ENCODE results near the gene FAM219B.
"Not testable (repeated sequence)": the region's sequence is repeated elsewhere in the genome, so short reads cannot be mapped to it uniquely, and the experiment has no call there.

The FAM219B gene, protein sequence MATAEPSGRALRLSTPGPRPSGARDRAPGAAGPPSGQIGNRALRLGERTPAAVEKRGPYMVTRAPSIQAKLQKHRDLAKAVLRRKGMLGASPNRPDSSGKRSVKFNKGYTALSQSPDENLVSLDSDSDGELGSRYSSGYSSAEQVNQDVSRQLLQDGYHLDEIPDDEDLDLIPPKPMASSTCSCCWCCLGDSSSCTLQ

GRCh38 chr15:74906450-74907162 is at the start of gene FAM219B:
Gene FAM219B, minus strand, starts transcription at chr15:74906851. Its CDS starts 51 bp downstream, at chr15:74906800.
- DNase-seq: peak; percentile 80

GRCh38 chr15:74955796-74956647 is 49.4 kb upstream of the FAM219B start:
- DNase-seq: no peak

DNA sequence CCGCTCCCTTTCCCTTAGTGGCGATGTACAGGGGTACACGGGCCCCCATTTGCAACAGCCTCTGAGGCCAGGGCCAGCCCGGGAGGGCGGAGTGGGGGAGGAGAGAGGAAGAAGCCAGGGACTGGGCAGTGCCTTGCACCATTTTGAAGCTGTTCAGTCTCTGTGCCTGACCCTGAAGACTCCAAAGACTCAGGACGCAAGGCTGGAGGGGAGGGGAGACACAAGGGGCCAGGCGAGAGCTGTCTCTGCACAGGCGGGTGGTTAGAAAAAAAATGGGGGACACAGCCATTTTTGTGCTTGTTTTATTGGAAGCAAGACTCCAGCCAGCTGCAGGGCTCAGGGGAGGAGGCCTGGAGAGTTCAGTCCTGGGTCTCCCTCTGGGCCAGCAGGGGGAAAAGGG is 48.4 kb upstream of the FAM219B start:
- DNase-seq: no peak

GRCh38 chr15:74954515-74954914 is 47.9 kb upstream of the FAM219B start:
- DNase-seq: no peak

- DNase-seq: no peak
These were observed 44.4 kb upstream of the FAM219B start for GRCh38 chr15:74951006-74951405.

DNA sequence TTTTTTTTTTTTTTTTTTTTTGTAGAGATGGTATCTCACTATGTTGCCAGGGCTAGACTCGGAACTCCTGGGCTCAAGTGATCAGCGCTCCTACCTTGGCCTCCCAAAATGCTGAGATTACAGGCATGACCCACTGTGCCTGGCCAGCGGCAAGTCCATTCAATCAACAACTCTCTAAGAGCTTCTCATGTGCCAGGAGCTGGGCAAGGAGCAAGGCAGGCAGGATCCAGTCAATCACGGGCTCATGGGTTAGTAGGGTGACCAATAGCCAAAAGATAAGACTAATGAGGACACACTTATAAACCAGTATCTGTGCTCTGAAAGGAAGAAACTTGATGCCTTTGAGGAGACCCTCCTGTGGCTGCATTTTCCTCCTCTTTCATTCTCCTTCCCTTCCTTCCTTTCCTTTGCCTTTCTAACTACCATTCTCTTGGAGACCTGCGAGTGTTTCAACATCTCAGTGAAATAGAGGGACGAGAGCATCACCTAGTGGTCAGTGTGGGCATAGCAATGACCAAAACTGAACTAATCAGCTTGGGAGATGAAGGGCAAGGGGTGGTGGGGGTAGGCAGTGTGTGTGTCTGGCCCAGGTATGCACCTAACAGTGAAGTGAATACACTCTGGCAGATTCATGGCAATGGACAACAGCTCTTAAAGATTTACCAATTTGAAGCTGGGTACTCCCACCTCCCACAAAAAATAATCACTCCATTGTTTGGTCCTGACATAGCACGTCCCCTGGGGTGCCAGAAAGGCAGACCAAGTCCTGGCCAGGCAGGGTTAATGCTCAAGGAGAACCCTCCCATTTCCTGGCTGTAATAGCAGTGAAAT is 43.6 kb upstream of the FAM219B start:
- DNase-seq: peak; percentile 63

DNA sequence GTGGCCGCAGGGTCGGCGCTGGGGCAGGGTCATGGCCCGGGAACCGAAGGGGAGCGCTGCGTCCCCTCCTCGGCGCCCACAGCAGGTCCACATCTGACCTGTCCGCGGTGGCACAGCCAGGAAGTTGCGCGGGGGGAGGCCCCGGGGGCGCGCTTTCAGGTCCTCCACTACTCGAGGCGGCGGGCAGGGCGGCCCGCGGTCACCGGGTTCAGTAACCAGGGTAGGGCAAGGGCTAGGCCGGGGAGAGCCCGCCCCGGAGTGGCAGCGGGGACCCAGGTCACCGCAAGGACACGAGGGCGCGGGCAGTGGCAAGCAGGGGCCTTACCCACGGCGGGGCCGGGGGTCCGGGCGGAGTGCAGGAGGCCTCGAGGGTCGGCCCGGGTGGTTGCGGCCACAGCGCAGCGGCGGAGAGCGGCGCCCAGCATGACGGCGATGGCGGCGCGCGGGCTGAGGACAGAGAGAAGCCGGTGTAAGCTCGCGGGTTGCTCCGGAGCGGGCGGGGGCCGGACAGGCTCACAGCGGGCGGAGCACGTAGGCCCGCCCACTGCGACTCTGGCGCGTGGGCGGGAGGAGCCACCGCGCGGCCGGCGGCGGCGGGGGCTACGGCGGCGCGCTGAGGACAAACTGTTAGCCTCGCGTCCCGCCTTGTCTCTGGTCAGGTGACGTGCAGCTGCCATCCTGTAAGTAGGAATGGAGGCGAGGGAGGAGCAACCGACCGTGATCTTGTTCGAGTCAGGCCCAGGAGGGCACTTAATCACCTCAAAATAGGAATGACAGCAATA is 31.1 kb upstream of the FAM219B start, which contains the start of gene COX5A:
Gene COX5A (minus strand): TSS at position 484 of the 782 bp plus-strand sequence. CDS start 59 bp downstream, at position 425.
- peak; percentile 91 for DNase-seq

DNA sequence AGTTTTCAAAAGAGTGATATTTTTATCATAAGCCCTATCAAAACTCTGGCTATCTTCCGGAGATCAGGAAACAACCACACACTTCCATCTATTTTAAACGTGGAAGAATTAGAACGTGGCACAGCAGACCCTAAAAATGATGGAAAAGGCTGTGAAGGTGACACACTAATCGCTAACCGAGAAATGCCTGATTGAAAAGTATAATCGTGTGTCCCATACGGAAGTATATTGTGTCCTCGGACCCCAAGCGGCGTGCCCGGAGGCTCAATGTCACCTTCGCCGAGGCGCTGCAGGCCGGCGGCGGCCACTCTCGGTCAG is 30.6 kb upstream of the FAM219B start:
- no peak for DNase-seq

DNA sequence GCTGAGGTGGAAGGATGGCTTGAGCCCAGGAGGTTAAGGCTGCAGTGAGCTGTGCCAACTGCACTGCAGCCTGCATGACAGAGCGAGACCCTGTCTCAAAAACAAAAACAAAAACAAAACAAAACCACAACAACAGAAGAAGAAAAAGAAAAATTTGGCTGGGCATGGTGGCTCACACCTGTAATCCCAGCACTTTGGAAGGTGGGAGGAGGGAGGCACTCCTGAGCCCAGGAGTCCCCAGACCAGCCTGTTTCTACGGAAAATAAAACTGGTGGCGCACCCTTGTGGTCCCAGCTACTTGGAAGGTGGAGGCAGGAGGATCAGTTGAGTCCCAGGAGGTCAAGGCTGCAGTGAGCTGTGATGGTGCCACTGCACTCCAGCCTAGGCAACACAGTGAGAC is 28.5 kb upstream of the FAM219B start:
- DNase-seq: not testable (repeated sequence)

DNA sequence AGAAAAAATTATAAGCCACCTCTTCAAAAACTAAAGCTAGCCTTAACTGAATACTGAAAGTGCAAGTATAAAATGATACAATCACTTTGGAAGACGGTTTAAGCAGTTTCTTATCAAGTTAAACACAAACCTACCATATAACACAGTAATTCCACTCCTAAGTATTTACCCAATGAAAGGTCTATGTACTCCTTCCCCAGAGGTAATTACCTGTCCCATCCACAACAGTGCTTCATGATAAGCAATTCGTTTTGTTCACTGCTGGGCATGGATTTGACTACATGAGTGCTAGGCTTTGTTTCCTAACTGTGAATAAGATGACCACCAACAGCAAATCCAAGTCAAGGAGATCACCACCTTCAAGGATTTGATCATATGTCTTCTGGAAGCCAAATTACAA is 26.9 kb upstream of the FAM219B start:
- no peak for DNase-seq

DNA sequence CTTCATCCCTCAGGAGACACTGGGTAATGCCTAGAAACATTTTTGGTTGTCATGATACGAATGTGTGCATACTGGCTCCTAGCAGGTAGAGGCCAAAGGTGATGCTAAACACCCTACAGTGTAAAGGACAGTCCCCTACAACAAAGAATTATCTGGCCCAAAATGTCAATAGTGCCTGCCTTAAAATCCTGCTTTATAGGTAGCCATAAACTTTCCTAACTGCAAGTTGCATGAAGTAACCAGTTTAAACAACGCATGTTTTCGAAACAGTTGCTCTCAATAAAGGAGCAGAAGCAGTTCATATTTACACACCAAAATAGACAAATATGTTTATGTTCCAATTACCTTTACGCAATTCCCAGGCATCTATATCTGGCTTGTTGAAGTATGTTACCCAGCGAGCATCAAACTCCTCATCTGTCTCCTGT is 22.1 kb upstream of the FAM219B start:
- no peak for DNase-seq

DNA sequence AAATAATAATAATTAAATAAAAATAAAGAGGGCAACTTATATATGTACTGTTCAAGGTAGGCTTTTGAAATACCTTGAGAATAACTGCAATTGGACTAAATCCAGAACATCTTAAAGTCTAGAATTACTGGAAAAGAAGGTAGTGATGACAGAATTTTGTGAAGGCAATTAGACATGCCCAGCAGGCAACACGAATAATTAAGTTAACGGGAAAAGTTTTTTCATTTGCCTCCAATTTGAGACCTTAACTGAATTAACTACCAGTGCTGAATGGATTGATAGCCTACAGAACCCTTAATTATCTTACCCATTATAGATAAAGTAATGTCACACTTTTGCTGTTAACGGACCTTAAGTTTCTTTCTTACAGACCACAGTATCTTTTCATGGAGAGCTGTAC is 17.9 kb upstream of the FAM219B start:
- DNase-seq: no peak

DNA sequence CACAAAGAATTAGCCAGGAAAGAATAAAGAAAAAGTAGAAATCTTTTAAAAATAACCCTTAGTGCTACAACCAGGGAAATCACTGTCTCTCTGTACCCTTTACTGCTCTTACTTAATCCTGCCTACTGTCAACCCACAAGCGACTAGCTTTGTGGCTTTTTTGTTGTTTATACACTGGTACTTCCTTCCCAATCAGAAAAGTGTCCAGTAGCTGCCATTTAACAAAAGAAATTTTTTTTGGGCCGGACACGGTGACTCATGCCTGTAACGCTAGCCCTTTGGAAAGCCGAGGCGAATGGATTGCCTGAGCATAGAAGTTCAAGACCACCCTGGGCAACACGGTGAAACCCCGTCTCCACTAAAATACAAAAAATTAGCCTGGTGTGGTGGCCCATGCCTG is 13.8 kb upstream of the FAM219B start:
- DNase-seq: no peak

GRCh38 chr15:74917676-74918075 is 11.0 kb upstream of the FAM219B start:
- DNase-seq: no peak

- not testable (repeated sequence) for DNase-seq
These were observed 7.1 kb upstream of the FAM219B start for GRCh38 chr15:74913799-74914198.

DNA sequence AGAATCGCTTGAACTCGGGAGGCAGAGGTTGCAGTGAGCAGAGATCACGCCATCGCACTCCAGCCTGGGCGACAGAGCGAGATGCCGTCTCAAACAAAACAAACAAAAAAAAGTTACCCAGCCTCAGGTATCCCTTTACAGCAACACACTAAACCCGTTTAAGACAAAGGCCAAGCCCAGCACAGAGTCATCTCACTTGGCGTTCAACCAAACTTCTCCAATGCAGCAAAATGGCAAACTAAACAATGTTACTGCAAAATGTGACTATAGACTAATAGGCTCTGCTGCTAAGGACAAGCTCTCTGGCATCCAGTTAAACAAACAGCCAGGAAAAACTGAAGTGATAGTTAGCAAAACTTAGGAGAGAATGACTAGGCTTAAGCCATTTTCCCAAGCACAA is 6.4 kb upstream of the FAM219B start:
- no peak for DNase-seq

- no peak for DNase-seq
These were observed 2.0 kb upstream of the FAM219B start for GRCh38 chr15:74908635-74909034.

- DNase-seq: no peak
These were observed 666 bp upstream of the FAM219B start for GRCh38 chr15:74907163-74907870.

DNA sequence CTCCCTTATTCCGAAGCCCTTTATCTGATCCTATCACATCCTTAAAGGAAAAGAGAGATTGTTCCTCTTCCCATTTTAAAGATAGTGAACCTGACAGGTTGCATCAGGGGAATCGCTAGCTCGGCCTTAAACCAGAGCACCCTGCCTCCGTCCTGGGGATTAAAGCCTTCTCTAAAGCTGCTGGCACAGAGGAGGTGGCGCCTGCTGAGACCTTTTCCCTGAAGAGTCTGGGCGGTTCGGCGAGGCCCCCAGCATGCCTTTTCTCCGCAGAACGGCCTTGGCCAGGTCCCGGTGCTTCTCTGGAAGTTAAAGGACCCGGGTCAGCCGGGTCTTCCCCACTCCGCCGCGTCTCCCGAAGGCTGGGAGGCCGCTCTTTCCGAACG is 593 bp downstream of the FAM219B start:
- DNase-seq: no peak

DNA sequence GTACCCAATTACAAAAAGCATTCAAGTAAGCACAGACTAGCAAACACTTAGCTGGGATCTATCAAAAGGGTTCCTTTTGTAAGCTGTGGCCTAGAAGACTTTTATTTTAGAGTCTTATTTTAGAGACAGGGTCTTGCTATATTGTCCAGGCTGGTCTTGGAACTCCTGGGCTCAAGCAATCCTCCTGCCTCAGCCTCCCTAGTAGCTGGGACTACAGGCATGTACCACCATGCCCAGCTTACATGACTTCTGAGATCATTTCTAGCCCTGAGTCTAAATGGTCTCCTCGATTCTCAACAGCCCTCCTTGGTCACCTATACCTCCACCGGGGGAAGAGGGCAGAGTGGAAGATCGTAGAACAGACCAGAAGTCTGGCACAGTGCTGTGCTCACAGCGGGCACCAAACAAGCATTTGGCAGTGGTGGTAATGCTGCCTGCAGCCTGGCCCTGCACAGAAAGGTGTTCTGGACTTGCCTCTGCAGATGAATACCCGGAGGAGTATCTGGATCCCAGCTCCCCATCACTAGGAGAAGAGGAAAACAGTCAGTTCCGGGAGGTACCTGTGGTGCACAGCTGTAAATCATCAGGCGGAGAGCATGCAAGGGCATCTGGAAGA is 2.4 kb downstream of the FAM219B start:
- DNase-seq: no peak

DNA sequence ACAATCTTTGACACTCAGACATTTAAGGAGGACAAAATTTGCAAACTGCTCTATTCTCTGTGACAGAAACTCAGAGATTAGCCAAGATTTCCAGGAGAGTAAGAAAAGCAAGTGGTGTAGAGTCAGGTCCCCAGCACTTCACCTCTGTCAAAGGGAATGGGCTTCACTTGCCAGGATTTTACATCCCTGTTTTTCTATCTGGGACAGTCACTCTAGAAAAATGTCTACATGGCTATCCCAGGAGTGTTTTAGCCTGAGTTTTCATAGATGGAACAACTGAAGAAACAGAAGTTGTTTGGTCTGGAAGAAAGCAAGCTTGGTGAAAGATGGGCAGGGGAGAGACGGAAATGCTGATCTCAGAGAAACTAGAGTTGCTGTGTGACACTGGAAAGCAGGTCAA is 3.0 kb downstream of the FAM219B start:
- no peak for DNase-seq

Data from NCI-H345 (cell line).